Mononuclear cell (primary cell): ENCODE data around the gene MAPK8IP2. TPM values are rescaled to one million over a fixed set of nuclear protein-coding genes. Genes with fewer than 3 reads are reported as not detected.
"Not testable (repeated sequence)": the region's sequence is repeated elsewhere in the genome, so short reads cannot be mapped to it uniquely, and the experiment has no call there.

ENCODE experiments used
- H3K27me3 ChIP-seq: 2 replicates; pipeline ENCODE4 v1.6.0; 2011; ENCODE audit warnings: low read length, control low read depth; ENCODE audit not compliant: insufficient read depth
- H3K4me1 ChIP-seq: 2 replicates; pipeline ENCODE4 v1.5.1; 2011; ENCODE audit warnings: mild to moderate bottlenecking, low read length, control low read depth; ENCODE audit not compliant: insufficient read depth
- H3K4me3 ChIP-seq: 2 replicates; pipeline ENCODE4 v1.5.1; 2011; ENCODE audit warnings: mild to moderate bottlenecking, low read length, moderate library complexity
- H3K9me3 ChIP-seq: 2 replicates; pipeline ENCODE4 v1.5.1; 2011; ENCODE audit warnings: low read depth, mild to moderate bottlenecking, control low read depth, low read length
- total RNA-seq: library from RNA; depleted of rRNA; stranded (reverse); fragments of >200 nt; gene quantifications from one replicate; pipeline ENCODE4 v1.2.3, GENCODE V29; 2012

Gene MAPK8IP2
- total RNA-seq, 1 donor, result 0.10 TPM

GRCh38 chr22:50626314-50626849 lies 25.8 kb downstream of the MAPK8IP2 start:
- peaks cover 42% of the 10 kb centered on the region for H3K4me1 ChIP-seq
- no peak overlapping the region for H3K4me3 ChIP-seq
- no peaks in the 10 kb centered on the region for H3K9me3 ChIP-seq
- H3K27me3 ChIP-seq, result no peaks in the 10 kb centered on the region

- Histone ChIP-seq H3K27me3 (no peaks in the 10 kb centered on the region), H3K9me3 (no peaks in the 10 kb centered on the region), H3K4me1 (peaks cover 36% of the 10 kb centered on the region), H3K4me3 (peak overlapping the region; percentile 68)
Observed at GRCh38 chr22:50626850-50627641, 26.5 kb downstream of the MAPK8IP2 start.

GRCh38 chr22:50627642-50628542 lies 27.3 kb downstream of the MAPK8IP2 start, which contains the start of gene ARSA:
ARSA (minus strand) TSS chr22:50628152; CDS start chr22:50627779, 373 bp downstream.
- H3K9me3 ChIP-seq, result no peaks in the 10 kb centered on the region

GRCh38 chr22:50628543-50629134 lies 28.0 kb downstream of the MAPK8IP2 start:
- H3K4me1 ChIP-seq, result peaks cover 23% of the 10 kb centered on the region
- no peaks in the 10 kb centered on the region for H3K9me3 ChIP-seq
- no peaks in the 10 kb centered on the region for H3K27me3 ChIP-seq
- peak overlapping the region; percentile 57 for H3K4me3 ChIP-seq

More at GRCh38 chr22:50627642-50628542, 27.3 kb downstream of the MAPK8IP2 start, which contains the start of gene ARSA:
- Histone ChIP-seq H3K4me1 (peaks cover 27% of the 10 kb centered on the region), H3K4me3 (peak within 1 kb of the TSS; percentile 68), H3K27me3 (no peaks in the 10 kb centered on the region)

GRCh38 chr22:50630376-50630775 lies 29.8 kb downstream of the MAPK8IP2 start:
- H3K4me3 ChIP-seq, result no peak overlapping the region
- peaks cover 23% of the 10 kb centered on the region for H3K4me1 ChIP-seq
- no peaks in the 10 kb centered on the region for H3K9me3 ChIP-seq
- H3K27me3 ChIP-seq, result no peaks in the 10 kb centered on the region

GRCh38 chr22:50633086-50633485 lies 32.5 kb downstream of the MAPK8IP2 start:
- Histone ChIP-seq H3K4me3 (no peak overlapping the region), H3K9me3 (no peaks in the 10 kb centered on the region), H3K27me3 (no peaks in the 10 kb centered on the region), H3K4me1 (peaks cover 9% of the 10 kb centered on the region)

GRCh38 chr22:50633771-50634170 lies 33.2 kb downstream of the MAPK8IP2 start:
- Histone ChIP-seq H3K4me1 (peaks cover 3% of the 10 kb centered on the region), H3K27me3 (no peaks in the 10 kb centered on the region), H3K9me3 (no peaks in the 10 kb centered on the region)

GRCh38 chr22:50635591-50635990 lies 35.0 kb downstream of the MAPK8IP2 start:
- Histone ChIP-seq H3K4me3 (no peak overlapping the region), H3K9me3 (no peaks in the 10 kb centered on the region), H3K27me3 (no peaks in the 10 kb centered on the region), H3K4me1 (no peaks in the 10 kb centered on the region)

More at GRCh38 chr22:50633771-50634170, 33.2 kb downstream of the MAPK8IP2 start:
- H3K4me3 ChIP-seq, result no peak overlapping the region

- H3K4me1 ChIP-seq, H3K9me3 ChIP-seq, H3K27me3 ChIP-seq, H3K4me3 ChIP-seq: not testable (repeated sequence)
Observed at GRCh38 chr22:50640296-50640695, 39.7 kb downstream of the MAPK8IP2 start.

GRCh38 chr22:50640857-50641647 lies 40.5 kb downstream of the MAPK8IP2 start:
- Histone ChIP-seq H3K4me3 (no peak overlapping the region), H3K9me3 (no peaks in the 10 kb centered on the region), H3K27me3 (peaks cover 4% of the 10 kb centered on the region), H3K4me1 (peaks cover 4% of the 10 kb centered on the region)

GRCh38 chr22:50641696-50642607 lies 41.4 kb downstream of the MAPK8IP2 start:
- H3K27me3 ChIP-seq, result peaks cover 4% of the 10 kb centered on the region
- peaks cover 4% of the 10 kb centered on the region for H3K4me1 ChIP-seq
- H3K4me3 ChIP-seq, result no peak overlapping the region
- no peaks in the 10 kb centered on the region for H3K9me3 ChIP-seq

GRCh38 chr22:50643021-50643820 lies 42.6 kb downstream of the MAPK8IP2 start:
- H3K9me3 ChIP-seq, H3K4me1 ChIP-seq, H3K27me3 ChIP-seq, H3K4me3 ChIP-seq: not testable (repeated sequence)

- not testable (repeated sequence) for H3K4me1 ChIP-seq, H3K27me3 ChIP-seq, H3K9me3 ChIP-seq, H3K4me3 ChIP-seq
Observed at GRCh38 chr22:50643821-50644101, 43.2 kb downstream of the MAPK8IP2 start.
